Measurements from ENCODE around the gene HMCES. TPM values are rescaled to one million over a fixed set of nuclear protein-coding genes. Genes with fewer than 3 reads are reported as not detected.

The HMCES gene
- total and polyA plus RNA-seq, 2 donors (not counting 1 experiment from before 2014, with no cell fraction given) = 22.5 to 35.6 TPM

GRCh38 chr3:129326595-129326994, 47.9 kb downstream of the HMCES start:
- intact Hi-C loops (cut with micrococcal nuclease) = loop anchor here (5.0 kb wide), 1 partner anchor 501 kb away; no protein-coding TSS in a partner anchor
- no peak overlapping the region for H3K27ac Mint-ChIP-seq
- H3K4me2 ChIP-seq (replicated peaks; ENCODE audit: low read depth, low read length, poor library complexity, severe bottlenecking) = no peak overlapping the region
- POLR2A ChIA-PET = no interaction called here
- H3K4me1 Mint-ChIP-seq = peaks cover 11% of the 10 kb centered on the region
- no peak overlapping the region for H3K4me3 ChIP-seq (ENCODE audit: control extremely low read depth in 1 of 5, extremely low read depth in 1 of 5, insufficient read depth in 1 of 5, low read depth in 2 of 5, low read length in 4 of 5)
- peaks cover 5% of the 10 kb centered on the region for H3K27me3 Mint-ChIP-seq
- peaks cover 0 to 2% (median 0%) of the 10 kb centered on the region in 3 donors for H3K9me3 ChIP-seq (ENCODE audit: control extremely low read depth in 1 of 3, control insufficient read depth in 2 of 3, insufficient read depth in 1 of 3, low read length in 2 of 3)
- H4K20me1 ChIP-seq (ENCODE audit: control insufficient read depth, insufficient read depth, low read length, poor library complexity, severe bottlenecking) = no peaks in the 10 kb centered on the region
- TF ChIP-seq, protein P1, sequence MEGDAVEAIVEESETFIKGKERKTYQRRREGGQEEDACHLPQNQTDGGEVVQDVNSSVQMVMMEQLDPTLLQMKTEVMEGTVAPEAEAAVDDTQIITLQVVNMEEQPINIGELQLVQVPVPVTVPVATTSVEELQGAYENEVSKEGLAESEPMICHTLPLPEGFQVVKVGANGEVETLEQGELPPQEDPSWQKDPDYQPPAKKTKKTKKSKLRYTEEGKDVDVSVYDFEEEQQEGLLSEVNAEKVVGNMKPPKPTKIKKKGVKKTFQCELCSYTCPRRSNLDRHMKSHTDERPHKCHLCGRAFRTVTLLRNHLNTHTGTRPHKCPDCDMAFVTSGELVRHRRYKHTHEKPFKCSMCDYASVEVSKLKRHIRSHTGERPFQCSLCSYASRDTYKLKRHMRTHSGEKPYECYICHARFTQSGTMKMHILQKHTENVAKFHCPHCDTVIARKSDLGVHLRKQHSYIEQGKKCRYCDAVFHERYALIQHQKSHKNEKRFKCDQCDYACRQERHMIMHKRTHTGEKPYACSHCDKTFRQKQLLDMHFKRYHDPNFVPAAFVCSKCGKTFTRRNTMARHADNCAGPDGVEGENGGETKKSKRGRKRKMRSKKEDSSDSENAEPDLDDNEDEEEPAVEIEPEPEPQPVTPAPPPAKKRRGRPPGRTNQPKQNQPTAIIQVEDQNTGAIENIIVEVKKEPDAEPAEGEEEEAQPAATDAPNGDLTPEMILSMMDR (IDR thresholded peaks at IDR 0.05) = no peak
- TF ChIP-seq EZH2 (IDR thresholded peaks at IDR 0.05; ENCODE audit: borderline replicate concordance, insufficient read depth, low read depth, low read length, poor library complexity, severe bottlenecking) = no peak
- WGBS (ENCODE audit: insufficient coverage) = over 99% methylated on average over 11 of the region's 11 CpGs
- peaks cover 0 to 14% (median 2%) of the 10 kb centered on the region in 4 experiments for H3K27me3 ChIP-seq (replicated peaks in 1 of 4; ENCODE audit: control extremely low read depth in 1 of 4, control insufficient read depth in 3 of 4, insufficient read depth in 4 of 4, low read length in 3 of 4)
- H3K36me3 ChIP-seq (replicated peaks in 1 of 2; ENCODE audit: control extremely low read depth in 1 of 2, control insufficient read depth in 1 of 2, extremely low read depth in 1 of 2, insufficient read depth in 2 of 2, low read length in 1 of 2) = no peaks in the 10 kb centered on the region
- DNase-seq (no peak), ATAC-seq (ENCODE audit: low read depth) (no peak)
- CTCF ChIA-PET = interaction anchor here (0.7 to 1.6 kb wide), 3 partner anchors 10 to 57 kb away, joined by 3 to 6 read pairs (median 5); a partner anchor contains a TSS
- H3K79me2 ChIP-seq (ENCODE audit: control insufficient read depth, insufficient read depth, low read length) = no peaks in the 10 kb centered on the region
- H3K4me3 Mint-ChIP-seq = no peak overlapping the region
- H3K27ac ChIP-seq (ENCODE audit: low read length in 2 of 2) = no peak overlapping the region
- H3K4me1 ChIP-seq (ENCODE audit: control insufficient read depth in 2 of 2, insufficient read depth in 2 of 2, low read length in 2 of 2) = peaks cover 7 to 16% of the 10 kb centered on the region in 2 donors
- H3K9me3 Mint-ChIP-seq (ENCODE audit: insufficient read depth) = no peaks in the 10 kb centered on the region
- no peak overlapping the region for H2AFZ ChIP-seq (ENCODE audit: insufficient read depth, low read depth, low read length, poor library complexity, severe bottlenecking)
- H3K9ac ChIP-seq (ENCODE audit: low read length) = no peak overlapping the region

DNA sequence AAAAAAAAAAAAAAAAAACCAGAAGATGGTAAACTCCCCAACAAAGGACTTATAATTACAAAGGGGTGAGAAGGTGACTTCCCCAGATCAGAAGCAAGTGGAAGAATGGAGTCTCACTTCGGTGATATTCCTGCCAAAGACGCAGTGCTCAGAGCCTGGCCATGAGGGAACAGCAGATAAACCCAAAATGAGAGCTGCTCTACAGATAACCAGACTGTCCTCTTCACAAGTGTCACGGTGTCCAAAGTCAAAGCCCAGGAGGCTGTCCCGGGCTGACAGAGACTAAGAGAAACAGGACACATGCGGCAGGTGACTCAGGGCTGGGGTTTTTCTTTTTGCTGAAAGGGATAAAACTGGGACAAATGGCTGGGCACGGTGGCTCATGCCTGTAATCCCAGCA, 48.8 kb downstream of the HMCES start:
- no peak overlapping the region for H3K4me3 Mint-ChIP-seq
- peaks cover 0 to 20% (median 5%) of the 10 kb centered on the region in 4 experiments for H3K27me3 ChIP-seq (replicated peaks in 1 of 4; ENCODE audit: control extremely low read depth in 1 of 4, control insufficient read depth in 3 of 4, insufficient read depth in 4 of 4, low read length in 3 of 4)
- no peak overlapping the region for H3K9ac ChIP-seq (ENCODE audit: low read length)
- H3K27me3 Mint-ChIP-seq = peaks cover 12% of the 10 kb centered on the region
- H3K4me1 Mint-ChIP-seq = peaks cover 11% of the 10 kb centered on the region
- H3K79me2 ChIP-seq (ENCODE audit: control insufficient read depth, insufficient read depth, low read length) = no peaks in the 10 kb centered on the region
- no peak overlapping the region for H2AFZ ChIP-seq (ENCODE audit: insufficient read depth, low read depth, low read length, poor library complexity, severe bottlenecking)
- ChIA-PET CTCF (interaction anchor here (0.7 to 2.0 kb wide), 5 partner anchors 11 to 56 kb away, joined by 3 to 6 read pairs (median 5); a partner anchor contains a TSS), POLR2A (no interaction called here)
- ATAC-seq (ENCODE audit: low read depth) = no peak
- peaks cover 7 to 16% of the 10 kb centered on the region in 2 donors for H3K4me1 ChIP-seq (ENCODE audit: control insufficient read depth in 2 of 2, insufficient read depth in 2 of 2, low read length in 2 of 2)
- intact Hi-C loops (cut with micrococcal nuclease) = loop anchor here (5.0 kb wide), 1 partner anchor 500 kb away; no protein-coding TSS in a partner anchor
- H3K4me2 ChIP-seq (replicated peaks; ENCODE audit: low read depth, low read length, poor library complexity, severe bottlenecking) = no peak overlapping the region
- H3K4me3 ChIP-seq (ENCODE audit: control extremely low read depth in 1 of 5, extremely low read depth in 1 of 5, insufficient read depth in 1 of 5, low read depth in 2 of 5, low read length in 4 of 5) = no peak overlapping the region
- 91% methylated on average over 6 of the region's 6 CpGs for WGBS (ENCODE audit: insufficient coverage)
- TF ChIP-seq, protein P1 (IDR thresholded peaks at IDR 0.05) = no peak
- no peak for TF ChIP-seq EZH2 (IDR thresholded peaks at IDR 0.05; ENCODE audit: borderline replicate concordance, insufficient read depth, low read depth, low read length, poor library complexity, severe bottlenecking)
- H3K9me3 ChIP-seq (ENCODE audit: control extremely low read depth in 1 of 3, control insufficient read depth in 2 of 3, insufficient read depth in 1 of 3, low read length in 2 of 3) = peaks cover 0 to 2% (median 0%) of the 10 kb centered on the region in 3 donors
- H4K20me1 ChIP-seq (ENCODE audit: control insufficient read depth, insufficient read depth, low read length, poor library complexity, severe bottlenecking) = no peaks in the 10 kb centered on the region
- DNase-seq = no peak
- no peaks in the 10 kb centered on the region for H3K9me3 Mint-ChIP-seq (ENCODE audit: insufficient read depth)
- no peak overlapping the region for H3K27ac ChIP-seq (ENCODE audit: low read length in 2 of 2)
- H3K27ac Mint-ChIP-seq = no peak overlapping the region
- no peaks in the 10 kb centered on the region for H3K36me3 ChIP-seq (replicated peaks in 1 of 2; ENCODE audit: control extremely low read depth in 1 of 2, control insufficient read depth in 1 of 2, extremely low read depth in 1 of 2, insufficient read depth in 2 of 2, low read length in 1 of 2)

Data from B cell (primary cell).